Esophagus muscularis mucosa (tissue), 4 donors: ENCODE data around the gene LITAF.
"Not testable (repeated sequence)": the region's sequence is repeated elsewhere in the genome, so short reads cannot be mapped to it uniquely, and the experiment has no call there.

Experiments used
- EP300 ChIP-seq: sonication (generic); formaldehyde crosslinking; IDR thresholded peaks from one replicate; pipeline ENCODE4 v1.6.1; 2017; ENCODE audit warnings: antibody characterized with exemption
- POLR2A ChIP-seq: fragments of 450-650 bp; IDR thresholded peaks from one replicate; pipeline ENCODE4 v1.6.1; 2017; ENCODE audit warnings: antibody characterized with exemption, moderate library complexity, mild to moderate bottlenecking, low read depth
- POLR2AphosphoS5 ChIP-seq, 2 donors: sonication (generic); formaldehyde crosslinking; IDR thresholded peaks; one replicate each; pipeline ENCODE4 v1.6.1; 2017; ENCODE audit warnings: antibody characterized with exemption in 2 of 2
- TF ChIP-seq, protein P1 (sequence below), 3 experiments: fragments of 200-600 bp in 2 of 3; fragments of 450-650 bp in 1 of 3; sonication (generic) in 2 of 3; IDR thresholded peaks; one replicate each; pipeline ENCODE4 v1.5.1; 2017 to 2019; ENCODE audit warnings: antibody characterized with exemption in 3 of 3, mild to moderate bottlenecking in 2 of 3, moderate library complexity in 1 of 3

DNA sequence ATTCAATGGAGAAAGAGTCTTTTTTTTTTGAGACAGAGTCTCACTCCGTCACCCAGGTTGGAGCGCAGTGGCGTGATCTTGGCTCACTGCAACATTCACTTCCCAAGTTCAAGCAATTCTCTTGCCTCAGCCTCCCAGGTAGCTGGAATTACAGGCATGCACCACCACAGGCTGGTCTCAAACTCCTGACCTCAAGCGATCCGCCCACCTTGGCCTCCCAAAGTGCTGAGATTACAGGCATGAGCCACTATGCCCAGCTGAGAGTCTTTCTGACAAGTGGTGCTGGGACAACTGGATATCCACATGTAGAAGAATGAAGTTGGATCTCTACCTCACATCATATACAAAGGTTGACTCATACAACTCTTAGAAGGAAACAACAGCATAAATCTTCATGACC lies 4.9 kb upstream of the LITAF start:
- TF ChIP-seq, protein P1, sequence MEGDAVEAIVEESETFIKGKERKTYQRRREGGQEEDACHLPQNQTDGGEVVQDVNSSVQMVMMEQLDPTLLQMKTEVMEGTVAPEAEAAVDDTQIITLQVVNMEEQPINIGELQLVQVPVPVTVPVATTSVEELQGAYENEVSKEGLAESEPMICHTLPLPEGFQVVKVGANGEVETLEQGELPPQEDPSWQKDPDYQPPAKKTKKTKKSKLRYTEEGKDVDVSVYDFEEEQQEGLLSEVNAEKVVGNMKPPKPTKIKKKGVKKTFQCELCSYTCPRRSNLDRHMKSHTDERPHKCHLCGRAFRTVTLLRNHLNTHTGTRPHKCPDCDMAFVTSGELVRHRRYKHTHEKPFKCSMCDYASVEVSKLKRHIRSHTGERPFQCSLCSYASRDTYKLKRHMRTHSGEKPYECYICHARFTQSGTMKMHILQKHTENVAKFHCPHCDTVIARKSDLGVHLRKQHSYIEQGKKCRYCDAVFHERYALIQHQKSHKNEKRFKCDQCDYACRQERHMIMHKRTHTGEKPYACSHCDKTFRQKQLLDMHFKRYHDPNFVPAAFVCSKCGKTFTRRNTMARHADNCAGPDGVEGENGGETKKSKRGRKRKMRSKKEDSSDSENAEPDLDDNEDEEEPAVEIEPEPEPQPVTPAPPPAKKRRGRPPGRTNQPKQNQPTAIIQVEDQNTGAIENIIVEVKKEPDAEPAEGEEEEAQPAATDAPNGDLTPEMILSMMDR (IDR thresholded peaks at IDR 0.05), result not testable (repeated sequence)
- not testable (repeated sequence) for TF ChIP-seq POLR2A; POLR2AphosphoS5 (IDR thresholded peaks at IDR 0.05); EP300
